Neural cell (in vitro differentiated cells): ENCODE data around the gene CLCN1. TPM values are rescaled to one million over a fixed set of nuclear protein-coding genes. Genes with fewer than 3 reads are reported as not detected.

Experiments
- H2AFZ ChIP-seq: fragments of 200-600, 300-800 bp; sonication (generic), shearing (Covaris generic); 2 replicates; pipeline ENCODE4 v1.6.0; 2014; ENCODE audit warnings: low read depth, mild to moderate bottlenecking, antibody characterized with exemption, low read length, moderate library complexity
- H3F3A ChIP-seq: fragments of 200-600 bp; shearing (Covaris generic); 2 replicates; pipeline ENCODE4 v1.6.1; 2016; ENCODE audit warnings: mild to moderate bottlenecking, moderate library complexity, mixed read lengths, antibody characterized with exemption, low read length; ENCODE audit not compliant: insufficient read depth, poor library complexity, severe bottlenecking
- H3K27ac ChIP-seq: fragments of 200-600, 300-800 bp; sonication (generic), shearing (Covaris generic); 2 replicates; pipeline ENCODE4 v1.5.1; 2014; ENCODE audit warnings: mild to moderate bottlenecking, low read length, moderate library complexity
- H3K27me3 ChIP-seq: fragments of 300-800, 200-600 bp; sonication (generic), shearing (Covaris generic); 2 replicates; pipeline ENCODE4 v1.6.0; 2014; ENCODE audit warnings: mild to moderate bottlenecking, low read depth, low read length, moderate library complexity; ENCODE audit not compliant: insufficient read depth
- H3K36me3 ChIP-seq: fragments of 300-800, 200-600 bp; sonication (generic), shearing (Covaris generic); 2 replicates; pipeline ENCODE4 v1.5.1; 2014; ENCODE audit warnings: mild to moderate bottlenecking, antibody characterized with exemption, low read length, moderate library complexity; ENCODE audit not compliant: insufficient read depth
- H3K4me2 ChIP-seq: fragments of 300-800, 200-600 bp; sonication (generic), shearing (Covaris generic); 2 replicates; pipeline ENCODE4 v1.6.0; 2014; ENCODE audit warnings: mild to moderate bottlenecking, low read length
- H3K4me3 ChIP-seq: fragments of 300-800, 200-600 bp; sonication (generic), shearing (Covaris generic); 2 replicates; pipeline ENCODE4 v1.5.1; 2014; ENCODE audit warnings: mild to moderate bottlenecking, low read length, moderate library complexity
- H3K79me2 ChIP-seq: fragments of 200-600 bp; shearing (Covaris generic); replicated peaks from 2 replicates; pipeline ENCODE4 v1.6.0; 2014; ENCODE audit warnings: mild to moderate bottlenecking, low read length, moderate library complexity; ENCODE audit not compliant: insufficient read depth
- H3K9ac ChIP-seq: fragments of 300-800, 200-600 bp; sonication (generic), shearing (Covaris generic); 2 replicates; pipeline ENCODE4 v1.6.1; 2016; ENCODE audit warnings: mild to moderate bottlenecking, low read length, mixed read lengths
- H3K9me2 ChIP-seq: fragments of 200-600 bp; shearing (Covaris generic); 2 replicates; pipeline ENCODE4 v1.6.1; 2016; ENCODE audit warnings: mild to moderate bottlenecking, low read length, mixed read lengths; ENCODE audit not compliant: insufficient read depth
- H3K9me3 ChIP-seq: fragments of 200-600, 300-800 bp; sonication (generic), shearing (Covaris generic); 2 replicates; pipeline ENCODE4 v1.6.1; 2016; ENCODE audit warnings: mild to moderate bottlenecking, mixed run types, low read length, moderate library complexity, mixed read lengths
- H4K20me1 ChIP-seq: fragments of 200-600 bp; shearing (Covaris generic); 2 replicates; pipeline ENCODE4 v1.6.1; 2016; ENCODE audit warnings: mild to moderate bottlenecking, mixed run types; ENCODE audit not compliant: insufficient read depth
- EP300 ChIP-seq: fragments of 450-650 bp; conservative IDR thresholded peaks from 2 replicates; pipeline ENCODE4 v1.6.1; 2014; ENCODE audit warnings: antibody characterized with exemption, mild to moderate bottlenecking, moderate library complexity; ENCODE audit not compliant: poor library complexity, severe bottlenecking
- EZH2 ChIP-seq: fragments of 200-600, 300-800 bp; shearing (Covaris generic), sonication (generic); IDR thresholded peaks from 2 replicates; pipeline ENCODE4 v1.6.1; 2014; ENCODE audit warnings: antibody characterized with exemption, low read length, borderline replicate concordance, mild to moderate bottlenecking; ENCODE audit not compliant: insufficient read depth, poor library complexity, severe bottlenecking
- MXI1 ChIP-seq: fragments of 450-650 bp; conservative IDR thresholded peaks from 2 replicates; pipeline ENCODE4 v1.6.1; 2014; ENCODE audit warnings: antibody characterized with exemption, mild to moderate bottlenecking; ENCODE audit not compliant: poor library complexity, severe bottlenecking
- POLR2AphosphoS5 ChIP-seq: IDR thresholded peaks from 2 replicates; pipeline ENCODE4 v1.6.1; 2012
- RAD21 ChIP-seq: fragments of 450-650 bp; conservative IDR thresholded peaks from 2 replicates; pipeline ENCODE4 v1.6.1; 2014; ENCODE audit warnings: antibody characterized with exemption, mild to moderate bottlenecking, moderate library complexity
- SMC3 ChIP-seq: fragments of 450-650 bp; conservative IDR thresholded peaks from 2 replicates; pipeline ENCODE4 v1.6.1; 2014; ENCODE audit warnings: antibody characterized with exemption, mild to moderate bottlenecking, moderate library complexity; ENCODE audit not compliant: poor library complexity
- TAF1 ChIP-seq: IDR thresholded peaks from 2 replicates; pipeline ENCODE4 v1.6.1; 2012; ENCODE audit warnings: low read depth
- polyA plus RNA-seq: library from polyadenylated mRNA; depleted of rRNA; stranded (reverse); fragments of >200 nt; gene quantifications from 2 replicates; pipeline ENCODE4 v1.2.3, GENCODE V29; 2014
- TF ChIP-seq, protein P1 (sequence below): fragments of 450-650 bp; IDR thresholded peaks from 2 replicates; pipeline ENCODE4 v1.5.1; 2014; ENCODE audit warnings: antibody characterized with exemption, mild to moderate bottlenecking, moderate library complexity; ENCODE audit not compliant: poor library complexity, severe bottlenecking
- TF ChIP-seq, protein P2 (sequence below): IDR thresholded peaks from 2 replicates; pipeline ENCODE4 v1.6.1; 2012; ENCODE audit warnings: borderline replicate concordance

CLCN1 gene
- polyA plus RNA-seq, 1 donor from 2014 or later, result not detected

GRCh38 chr7:143398616-143399015 lies 82.7 kb downstream of the CLCN1 start:
- no peaks in the 10 kb centered on the region for H3F3A ChIP-seq
- no peaks in the 10 kb centered on the region for H3K9me3 ChIP-seq
- no peak overlapping the region for H3K9ac ChIP-seq
- no peaks in the 10 kb centered on the region for H3K9me2 ChIP-seq
- H2AFZ ChIP-seq, result no peak overlapping the region
- no peak overlapping the region for H3K4me3 ChIP-seq
- H3K27ac ChIP-seq, result no peak overlapping the region
- H3K36me3 ChIP-seq, result no peaks in the 10 kb centered on the region
- TF ChIP-seq EZH2 (no peak), POLR2AphosphoS5 (no peak), EP300 (no peak), TAF1 (no peak), MXI1 (no peak), RAD21 (no peak), SMC3 (no peak)
- TF ChIP-seq, protein P1, sequence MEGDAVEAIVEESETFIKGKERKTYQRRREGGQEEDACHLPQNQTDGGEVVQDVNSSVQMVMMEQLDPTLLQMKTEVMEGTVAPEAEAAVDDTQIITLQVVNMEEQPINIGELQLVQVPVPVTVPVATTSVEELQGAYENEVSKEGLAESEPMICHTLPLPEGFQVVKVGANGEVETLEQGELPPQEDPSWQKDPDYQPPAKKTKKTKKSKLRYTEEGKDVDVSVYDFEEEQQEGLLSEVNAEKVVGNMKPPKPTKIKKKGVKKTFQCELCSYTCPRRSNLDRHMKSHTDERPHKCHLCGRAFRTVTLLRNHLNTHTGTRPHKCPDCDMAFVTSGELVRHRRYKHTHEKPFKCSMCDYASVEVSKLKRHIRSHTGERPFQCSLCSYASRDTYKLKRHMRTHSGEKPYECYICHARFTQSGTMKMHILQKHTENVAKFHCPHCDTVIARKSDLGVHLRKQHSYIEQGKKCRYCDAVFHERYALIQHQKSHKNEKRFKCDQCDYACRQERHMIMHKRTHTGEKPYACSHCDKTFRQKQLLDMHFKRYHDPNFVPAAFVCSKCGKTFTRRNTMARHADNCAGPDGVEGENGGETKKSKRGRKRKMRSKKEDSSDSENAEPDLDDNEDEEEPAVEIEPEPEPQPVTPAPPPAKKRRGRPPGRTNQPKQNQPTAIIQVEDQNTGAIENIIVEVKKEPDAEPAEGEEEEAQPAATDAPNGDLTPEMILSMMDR, result no peak
- TF ChIP-seq, protein P2, sequence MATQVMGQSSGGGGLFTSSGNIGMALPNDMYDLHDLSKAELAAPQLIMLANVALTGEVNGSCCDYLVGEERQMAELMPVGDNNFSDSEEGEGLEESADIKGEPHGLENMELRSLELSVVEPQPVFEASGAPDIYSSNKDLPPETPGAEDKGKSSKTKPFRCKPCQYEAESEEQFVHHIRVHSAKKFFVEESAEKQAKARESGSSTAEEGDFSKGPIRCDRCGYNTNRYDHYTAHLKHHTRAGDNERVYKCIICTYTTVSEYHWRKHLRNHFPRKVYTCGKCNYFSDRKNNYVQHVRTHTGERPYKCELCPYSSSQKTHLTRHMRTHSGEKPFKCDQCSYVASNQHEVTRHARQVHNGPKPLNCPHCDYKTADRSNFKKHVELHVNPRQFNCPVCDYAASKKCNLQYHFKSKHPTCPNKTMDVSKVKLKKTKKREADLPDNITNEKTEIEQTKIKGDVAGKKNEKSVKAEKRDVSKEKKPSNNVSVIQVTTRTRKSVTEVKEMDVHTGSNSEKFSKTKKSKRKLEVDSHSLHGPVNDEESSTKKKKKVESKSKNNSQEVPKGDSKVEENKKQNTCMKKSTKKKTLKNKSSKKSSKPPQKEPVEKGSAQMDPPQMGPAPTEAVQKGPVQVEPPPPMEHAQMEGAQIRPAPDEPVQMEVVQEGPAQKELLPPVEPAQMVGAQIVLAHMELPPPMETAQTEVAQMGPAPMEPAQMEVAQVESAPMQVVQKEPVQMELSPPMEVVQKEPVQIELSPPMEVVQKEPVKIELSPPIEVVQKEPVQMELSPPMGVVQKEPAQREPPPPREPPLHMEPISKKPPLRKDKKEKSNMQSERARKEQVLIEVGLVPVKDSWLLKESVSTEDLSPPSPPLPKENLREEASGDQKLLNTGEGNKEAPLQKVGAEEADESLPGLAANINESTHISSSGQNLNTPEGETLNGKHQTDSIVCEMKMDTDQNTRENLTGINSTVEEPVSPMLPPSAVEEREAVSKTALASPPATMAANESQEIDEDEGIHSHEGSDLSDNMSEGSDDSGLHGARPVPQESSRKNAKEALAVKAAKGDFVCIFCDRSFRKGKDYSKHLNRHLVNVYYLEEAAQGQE, result no peak
- no peaks in the 10 kb centered on the region for H3K79me2 ChIP-seq
- H4K20me1 ChIP-seq, result no peaks in the 10 kb centered on the region
- no peaks in the 10 kb centered on the region for H3K27me3 ChIP-seq
- no peak overlapping the region for H3K4me2 ChIP-seq

GRCh38 chr7:143399151-143399550 lies 83.2 kb downstream of the CLCN1 start:
- no peak for TF ChIP-seq TAF1
- TF ChIP-seq, protein P1, result no peak
- H3K27ac ChIP-seq, result no peak overlapping the region
- H3K4me3 ChIP-seq, result no peak overlapping the region
- no peak overlapping the region for H2AFZ ChIP-seq
- H3K4me2 ChIP-seq, result no peak overlapping the region
- no peaks in the 10 kb centered on the region for H3F3A ChIP-seq
- no peaks in the 10 kb centered on the region for H3K27me3 ChIP-seq
- H3K79me2 ChIP-seq, result no peaks in the 10 kb centered on the region
- H3K9me3 ChIP-seq, result no peaks in the 10 kb centered on the region
- H3K36me3 ChIP-seq, result no peaks in the 10 kb centered on the region
- H4K20me1 ChIP-seq, result no peaks in the 10 kb centered on the region
- H3K9ac ChIP-seq, result no peak overlapping the region
- H3K9me2 ChIP-seq, result no peaks in the 10 kb centered on the region
